Transverse colon (tissue), 4 donors: ENCODE results near the gene WDR41. TPM values are rescaled to one million over a fixed set of nuclear protein-coding genes. Genes with fewer than 3 reads are reported as not detected.
"Not testable (repeated sequence)": the region's sequence is repeated elsewhere in the genome, so short reads cannot be mapped to it uniquely, and the experiment has no call there.

Experiments
- DNase-seq: peaks from one replicate; pipeline ENCODE4 v3.0.0-alpha.2; 2019
- H3K27ac ChIP-seq, 4 donors: fragments of 200-600 bp; sonication (generic); 2 replicates each; pipeline ENCODE4 v1.5.1; 2016 to 2018; ENCODE audit warnings: inconsistent platforms in 4 of 4
- H3K27me3 ChIP-seq: fragments of 200-600 bp; sonication (generic); 2 replicates; pipeline ENCODE4 v1.5.1; 2017; ENCODE audit warnings: inconsistent platforms
- H3K36me3 ChIP-seq, 4 donors: fragments of 200-600 bp; sonication (generic); 2 replicates each; pipeline ENCODE4 v1.5.1; 2017 to 2019; ENCODE audit warnings: inconsistent platforms in 4 of 4
- H3K4me1 ChIP-seq, 4 donors: fragments of 200-600 bp; sonication (generic); 2 replicates each; pipeline ENCODE4 v1.5.1; 2017 to 2020; ENCODE audit warnings: inconsistent platforms in 4 of 4
- H3K4me3 ChIP-seq, 4 donors: fragments of 200-600 bp; sonication (generic); 1 replicate in 1 of 4; 2 replicates in 3 of 4; pipeline versions ENCODE4 v1.5.1 to v1.6.1; 2017 to 2019; ENCODE audit warnings: inconsistent platforms in 4 of 4
- H3K9me3 ChIP-seq, 2 donors: fragments of 200-600 bp; sonication (generic); 2 replicates each; pipeline ENCODE4 v1.5.1; 2017 to 2019; ENCODE audit warnings: inconsistent platforms in 2 of 2
- CTCF ChIP-seq, 5 experiments: fragments of 200-600 bp in 3 of 5; fragments of 450-650 bp in 2 of 5; sonication (generic) in 3 of 5; IDR thresholded peaks; 1 replicate in 2 of 5; 2 replicates in 3 of 5; pipeline ENCODE4 v1.5.1; 2016 to 2017; ENCODE audit warnings: antibody characterized with exemption in 5 of 5, inconsistent platforms in 3 of 5, mild to moderate bottlenecking in 2 of 5, moderate library complexity in 1 of 5
- EP300 ChIP-seq: sonication (generic); formaldehyde crosslinking; IDR thresholded peaks from one replicate; pipeline ENCODE4 v1.6.1; 2017; ENCODE audit warnings: antibody characterized with exemption, low read depth
- POLR2A ChIP-seq: fragments of 450-650 bp; IDR thresholded peaks from one replicate; pipeline ENCODE4 v1.6.1; 2016; ENCODE audit warnings: antibody characterized with exemption, mild to moderate bottlenecking, moderate library complexity
- POLR2AphosphoS5 ChIP-seq, 3 donors: sonication (generic); formaldehyde crosslinking; IDR thresholded peaks; one replicate each; pipeline ENCODE4 v1.6.1; 2016; ENCODE audit warnings: antibody characterized with exemption in 3 of 3
- WGBS, 2 donors: methylation state at CpG; one replicate each; pipeline ENCODE4 v1.1.5; 2018; ENCODE audit warnings: low coverage in 1 of 2; 5-methylcytosine and 5-hydroxymethylcytosine counted together
- in situ Hi-C, 4 donors: fragments of 200-750 bp; cut with MboI; loops; one replicate each; pipeline versions ENCODE4 v1.15.0 to v1.15.1; 2017; ENCODE audit warnings: low sequenced_read_pairs in 3 of 4, low pct_ligation_motif_present in 1 of 4, low pct_unique_long_range_greater_than_20kb in 1 of 4
- intact Hi-C: fragments of 100-400 bp; cut with DNase I; formaldehyde crosslinking; loops from one replicate; pipeline ENCODE4 v1.15.1; 2023; ENCODE audit warnings: low total_unique reads
- total RNA-seq, 4 donors: library from RNA; depleted of rRNA; stranded (reverse); fragments of >200 nt; gene quantifications; one replicate each; pipeline ENCODE4 v1.1.0, GENCODE V29; 2016

WDR41 gene
- total RNA-seq, 4 donors from 2014 or later, result 1.1 to 33.7 (median 21.2) TPM

GRCh38 chr5:77498952-77499351 is 6.8 kb upstream of the WDR41 start:
- TF ChIP-seq POLR2AphosphoS5 (IDR thresholded peaks at IDR 0.05) (no peak), CTCF (IDR thresholded peaks at IDR 0.05) (no peak), POLR2A (no peak), EP300 (no peak)
- Histone ChIP-seq H3K4me1 (no peaks in the 10 kb centered on the region), H3K27me3 (peaks cover 14% of the 10 kb centered on the region), H3K4me3 (no peak overlapping the region), H3K27ac (no peak overlapping the region), H3K36me3 (no peaks in the 10 kb centered on the region), H3K9me3 (no peaks in the 10 kb centered on the region)
- DNase-seq, result no peak
- 69 to 79% methylated on average over 2 of the region's 2 CpGs for WGBS, 2 donors
- intact Hi-C loops (loop anchor here (10.0 kb wide), 1 partner anchor 354 kb away; no protein-coding TSS in a partner anchor), in situ Hi-C loops (loop anchor here in 2 of 4 donors (25.0 kb wide), 1 partner anchor 362 kb away; no protein-coding TSS in a partner anchor)

- no peak overlapping the region for H3K27ac ChIP-seq
- H3K9me3 ChIP-seq, result no peaks in the 10 kb centered on the region
- no peak overlapping the region for H3K4me3 ChIP-seq
- in situ Hi-C loops, result loop anchor here in 2 of 4 donors (25.0 kb wide), 1 partner anchor 358 kb away; no protein-coding TSS in a partner anchor
- H3K36me3 ChIP-seq, result no peaks in the 10 kb centered on the region
- H3K4me1 ChIP-seq, result peaks cover 0 to 14% (median 8%) of the 10 kb centered on the region in 4 donors
- intact Hi-C loops, result loop anchor here (5.0 to 10.0 kb wide), 2 partner anchors 350 to 1742 kb away; partner anchors contain the start of gene JMY
- H3K27me3 ChIP-seq, result peaks cover 14% of the 10 kb centered on the region
- no peak for DNase-seq
- 88 to 92% methylated on average over 3 of the region's 3 CpGs for whole genome bisulfite sequencing, 2 donors
- TF ChIP-seq POLR2AphosphoS5 (IDR thresholded peaks at IDR 0.05) (no peak), CTCF (IDR thresholded peaks at IDR 0.05) (no peak), POLR2A (no peak), EP300 (no peak)
These were observed 2.8 kb upstream of the WDR41 start for GRCh38 chr5:77494935-77495334.

GRCh38 chr5:77492653-77493000 is 511 bp upstream of the WDR41 start:
- TF ChIP-seq CTCF (IDR thresholded peaks at IDR 0.05), result no peak
- TF ChIP-seq POLR2AphosphoS5 (IDR thresholded peaks at IDR 0.05), result no peak
- no peak for TF ChIP-seq EP300
- TF ChIP-seq POLR2A, result no peak
- no peaks in the 10 kb centered on the region for H3K36me3 ChIP-seq
- no peaks in the 10 kb centered on the region for H3K9me3 ChIP-seq
- no peak for DNase-seq
- WGBS, 2 donors, result 25 to 33% methylated on average over 4 of the region's 4 CpGs
- peak overlapping the region; percentile 90 to 96 (median 92) for H3K27ac ChIP-seq
- in situ Hi-C loops, result loop anchor here in 2 of 4 donors (25.0 kb wide), 1 partner anchor 355 kb away; no protein-coding TSS in a partner anchor
- peak overlapping the region in 3 of 4 donors; percentile 70 to 82 (median 75) for H3K4me3 ChIP-seq
- intact Hi-C loops, result loop anchor here (5.0 to 10.0 kb wide), 2 partner anchors 348 to 1745 kb away; partner anchors contain the start of gene JMY
- peaks cover 0 to 17% (median 8%) of the 10 kb centered on the region in 4 donors for H3K4me1 ChIP-seq
- H3K27me3 ChIP-seq, result peaks cover 14% of the 10 kb centered on the region

GRCh38 chr5:77490741-77491344 is 1.3 kb downstream of the WDR41 start:
- not testable (repeated sequence) for H3K36me3 ChIP-seq, H3K9me3 ChIP-seq, H3K27me3 ChIP-seq
- in situ Hi-C loops (loop anchor here in 2 of 4 donors (25.0 kb wide), 1 partner anchor 354 kb away; no protein-coding TSS in a partner anchor), intact Hi-C loops (loop anchor here (5.0 to 10.0 kb wide), 2 partner anchors 346 to 1746 kb away; partner anchors contain the start of gene JMY)
- 21 to 26% methylated on average over 11 of the region's 11 CpGs for WGBS, 2 donors
- DNase-seq, result peak; percentile 16
- Histone ChIP-seq H3K4me3 (peak overlapping the region; percentile 36 to 82 (median 72)), H3K4me1 (peaks cover 0 to 17% (median 8%) of the 10 kb centered on the region in 4 donors), H3K27ac (peak overlapping the region; percentile 90 to 96 (median 92))
